GM18951 (cell line): Measurements from ENCODE around the gene ICAM2.
"Not testable (repeated sequence)": the region's sequence is repeated elsewhere in the genome, so short reads cannot be mapped to it uniquely, and the experiment has no call there.

Source experiments
- POLR2A ChIP-seq: IDR thresholded peaks from 4 replicates; pipeline ENCODE4 v1.6.1; 2011; ENCODE audit warnings: mild to moderate bottlenecking; ENCODE audit not compliant: insufficient read length, insufficient read depth; ENCODE audit errors: extremely low read depth
- in situ Hi-C: fragments of 300-500 bp; cut with MboI; formaldehyde crosslinking; loops from one replicate; pipeline ENCODE4 v1.12.0; 2022; ENCODE audit warnings: low sequenced_read_pairs, mixed read lengths, inconsistent platforms; ENCODE audit not compliant: unreplicated experiment

The ICAM2 gene

DNA sequence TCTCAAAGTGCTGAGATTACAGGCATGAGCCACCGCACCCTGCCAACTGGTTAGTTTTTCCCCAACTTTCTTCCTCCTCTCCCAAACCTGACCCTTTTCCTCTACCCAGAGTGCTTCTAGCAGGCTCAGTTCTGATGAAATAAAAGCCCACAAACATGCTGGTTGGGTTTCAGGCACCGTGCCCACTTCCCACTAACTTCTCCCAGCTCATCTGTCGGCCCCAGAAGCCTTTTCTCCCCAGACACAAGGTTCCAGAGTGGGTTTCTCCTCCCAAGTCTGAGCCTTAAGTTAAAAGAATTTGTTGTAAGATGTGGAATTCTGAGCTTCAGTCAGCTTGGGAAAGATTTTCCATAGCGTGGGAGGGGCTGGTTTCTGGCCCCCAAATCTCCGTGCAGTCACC is 36.2 kb downstream of the ICAM2 start:
- TF ChIP-seq POLR2A = no peak
- in situ Hi-C loops = no loop called here

DNA sequence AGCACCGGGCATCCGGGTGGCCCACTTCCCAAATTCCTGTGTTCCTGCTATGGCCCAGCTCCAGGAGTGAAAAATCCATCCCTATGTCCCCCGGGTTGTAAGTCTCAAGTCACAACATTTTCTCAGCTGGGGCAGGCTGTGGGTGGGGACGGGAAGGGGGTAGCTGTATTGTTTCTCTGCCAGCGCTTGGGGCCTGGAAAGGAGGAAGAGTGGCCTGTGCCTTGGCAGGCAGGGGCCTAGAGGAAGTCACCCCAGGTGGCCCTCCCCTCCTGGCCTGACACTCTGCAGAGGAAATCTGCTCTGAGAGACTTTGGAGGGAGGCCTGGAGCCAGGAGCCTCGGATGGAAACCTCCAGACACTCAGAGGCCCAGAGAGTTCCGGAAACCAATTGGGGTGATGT is 37.1 kb downstream of the ICAM2 start:
- in situ Hi-C loops = no loop called here
- no peak for TF ChIP-seq POLR2A

DNA sequence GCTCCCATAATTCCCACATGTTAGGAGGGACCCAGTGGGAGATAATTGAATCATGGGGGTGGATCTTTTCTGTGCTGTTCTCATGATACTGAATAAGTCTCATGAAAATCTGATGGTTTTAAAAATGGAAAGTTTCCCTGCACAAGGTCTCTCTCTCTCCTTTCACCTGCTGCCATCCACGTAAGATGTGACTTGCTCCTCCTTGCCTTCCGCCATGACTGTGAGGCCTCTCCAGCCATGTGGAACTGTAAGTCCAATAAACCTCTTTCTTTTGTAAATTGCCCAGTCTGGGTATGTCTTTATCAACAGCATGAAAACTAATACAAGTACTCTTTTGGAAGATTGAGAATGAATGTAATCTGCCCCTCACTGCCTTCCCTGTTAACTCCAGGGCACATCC is 37.8 kb downstream of the ICAM2 start:
- in situ Hi-C loops = not testable (repeated sequence)

DNA sequence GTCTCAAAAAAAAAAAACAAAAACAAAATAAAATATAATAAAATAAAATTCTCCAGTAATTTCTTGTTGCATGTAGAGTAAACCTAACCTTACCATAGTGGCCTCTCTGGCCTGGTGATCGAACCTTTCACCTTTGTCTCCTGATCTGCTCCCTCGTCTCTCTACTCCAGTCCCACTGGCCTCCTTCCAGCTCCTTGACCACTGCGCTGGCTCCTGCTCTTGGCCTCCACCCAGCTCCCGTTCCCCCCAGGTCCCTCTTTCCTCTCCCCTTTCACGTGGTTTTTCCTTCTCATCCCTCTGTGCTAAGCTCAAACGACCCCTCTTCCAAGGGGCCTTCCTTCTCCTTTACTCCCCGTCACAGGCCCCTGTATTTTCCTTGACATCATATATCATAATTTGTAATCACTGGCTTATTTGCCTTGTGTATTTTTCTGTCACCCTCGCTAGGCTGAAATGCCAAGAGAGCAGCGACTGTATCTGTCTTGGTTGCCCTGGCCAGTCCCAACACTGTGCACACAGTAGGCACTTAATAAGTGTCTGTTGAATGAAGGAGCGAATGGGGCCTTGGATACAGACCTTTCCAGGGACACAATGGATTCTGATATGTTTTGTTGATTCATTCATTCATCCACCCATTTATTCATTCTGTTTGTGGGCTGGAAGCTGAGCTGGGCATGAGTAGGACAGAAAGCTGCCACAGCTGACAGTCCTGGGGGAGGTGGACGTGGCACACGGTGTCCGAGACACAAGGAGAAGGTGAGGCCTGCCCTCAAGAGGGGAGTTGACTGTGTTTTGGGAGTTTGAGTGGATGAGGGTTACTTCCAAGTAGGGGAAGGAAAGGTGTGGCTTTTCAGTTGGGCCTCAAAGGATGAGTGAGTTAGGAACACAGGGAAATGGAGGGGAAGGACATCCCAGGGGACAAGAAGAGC is 41.9 kb downstream of the ICAM2 start:
- in situ Hi-C loops = no loop called here

DNA sequence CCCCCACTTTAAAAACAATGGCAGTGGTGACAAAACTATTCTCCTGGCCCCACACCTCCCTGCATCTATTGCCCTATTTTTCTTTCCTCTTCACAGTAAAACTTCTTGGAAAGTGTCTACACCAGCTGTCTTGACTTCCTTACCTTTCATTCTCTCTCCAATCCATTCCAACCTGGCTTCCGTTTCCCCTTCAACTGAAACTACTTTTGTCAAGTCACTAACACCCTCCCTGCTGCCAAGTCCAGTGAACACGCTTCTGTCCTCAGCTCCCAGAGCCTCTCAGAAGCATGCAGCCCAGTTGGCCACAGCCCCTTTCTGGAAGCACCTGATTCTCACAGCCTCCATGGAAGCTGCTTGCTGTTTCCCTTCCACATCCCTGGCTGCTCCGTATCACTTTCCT is 43.7 kb downstream of the ICAM2 start:
- TF ChIP-seq POLR2A = no peak
- in situ Hi-C loops = no loop called here

More for the DNA sequence above, 41.9 kb downstream of the ICAM2 start:
- TF ChIP-seq POLR2A = no peak

DNA sequence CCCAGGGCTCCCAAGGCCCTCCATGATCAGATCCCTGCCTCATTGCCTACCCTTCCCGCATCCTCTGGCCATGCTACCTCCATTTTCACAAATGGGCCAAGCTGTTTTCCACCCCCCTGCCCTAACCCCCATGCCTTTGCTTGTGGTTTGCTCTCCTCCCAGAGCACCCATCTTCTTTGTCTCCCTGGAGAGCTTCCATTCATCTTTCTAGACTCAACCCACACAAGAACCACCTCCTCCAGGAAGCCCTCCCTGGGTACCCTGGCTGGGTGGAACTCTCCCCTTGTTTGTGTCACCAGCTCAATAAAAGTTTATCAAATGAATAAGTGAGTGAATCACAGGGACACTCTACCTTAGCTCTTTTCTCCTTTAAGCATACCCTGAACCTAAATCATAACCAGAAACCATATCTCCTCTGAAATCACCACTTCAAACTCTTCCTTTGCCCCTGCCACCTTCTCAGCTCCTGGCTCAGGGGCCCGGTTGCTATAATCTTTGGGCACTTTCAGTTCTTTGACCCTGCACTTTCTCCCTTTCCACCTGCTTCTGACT is 44.8 kb downstream of the ICAM2 start:
- in situ Hi-C loops = no loop called here
- TF ChIP-seq POLR2A = no peak

DNA sequence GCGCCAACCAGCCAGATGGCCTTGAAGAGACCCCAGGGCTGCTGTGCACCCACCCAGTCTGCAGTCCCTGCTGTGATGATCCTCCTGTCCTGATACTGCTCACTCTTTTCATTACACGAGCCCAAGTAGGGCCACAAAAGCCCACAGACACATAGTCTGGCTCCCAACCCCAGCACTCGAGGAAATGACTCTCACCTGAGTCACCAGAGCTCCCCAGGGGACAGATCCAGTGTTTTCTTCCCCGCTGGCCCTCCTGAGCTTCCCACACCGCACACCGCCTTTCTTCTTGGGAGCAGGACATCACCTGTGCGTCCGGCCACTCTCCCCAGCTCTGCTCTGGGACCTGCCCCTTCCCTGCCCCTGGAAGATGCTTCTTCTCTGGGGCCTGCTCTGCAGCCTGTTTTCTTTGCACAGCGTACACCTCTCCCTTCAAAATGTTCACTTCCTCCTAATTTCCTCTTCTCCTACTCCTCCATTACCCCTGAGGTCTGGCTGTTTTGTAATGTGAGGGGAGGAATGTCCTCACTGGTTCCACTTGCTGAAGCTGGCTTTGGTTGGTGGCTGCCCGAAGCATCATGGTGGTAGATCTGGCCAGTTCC is 45.7 kb downstream of the ICAM2 start:
- in situ Hi-C loops = no loop called here
- TF ChIP-seq POLR2A = no peak

DNA sequence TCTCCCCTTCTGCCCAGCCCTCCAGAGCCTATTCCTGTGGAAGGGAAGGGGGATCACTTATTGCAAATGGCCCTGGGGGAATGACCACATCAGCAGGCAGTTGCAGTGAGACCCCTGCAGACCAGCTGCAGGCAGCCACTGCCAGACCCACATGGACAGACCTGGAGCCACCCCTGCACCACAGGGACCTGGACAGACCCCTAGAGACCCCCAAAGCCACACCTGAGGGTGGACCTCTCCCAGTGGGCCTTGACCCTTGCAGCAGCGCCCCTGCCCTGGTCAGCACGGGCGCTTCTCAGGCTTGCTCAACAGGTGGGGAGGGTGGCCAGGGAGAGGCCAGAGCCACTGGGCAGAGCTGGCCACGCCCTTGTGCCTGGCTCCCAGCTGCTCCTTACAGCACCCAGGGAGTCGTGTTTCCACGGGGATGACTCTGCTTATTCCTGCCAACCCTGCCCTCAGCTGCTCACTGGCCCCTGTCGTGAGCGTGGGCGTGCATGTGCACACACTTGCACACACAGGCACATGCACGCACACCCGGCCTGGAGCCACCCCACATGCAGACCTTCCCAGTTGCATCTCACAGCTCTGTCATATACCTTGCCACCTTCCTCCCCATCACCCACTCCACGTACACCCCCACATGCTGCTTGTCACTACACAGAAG is 46.4 kb downstream of the ICAM2 start:
- in situ Hi-C loops = no loop called here
- TF ChIP-seq POLR2A = no peak

DNA sequence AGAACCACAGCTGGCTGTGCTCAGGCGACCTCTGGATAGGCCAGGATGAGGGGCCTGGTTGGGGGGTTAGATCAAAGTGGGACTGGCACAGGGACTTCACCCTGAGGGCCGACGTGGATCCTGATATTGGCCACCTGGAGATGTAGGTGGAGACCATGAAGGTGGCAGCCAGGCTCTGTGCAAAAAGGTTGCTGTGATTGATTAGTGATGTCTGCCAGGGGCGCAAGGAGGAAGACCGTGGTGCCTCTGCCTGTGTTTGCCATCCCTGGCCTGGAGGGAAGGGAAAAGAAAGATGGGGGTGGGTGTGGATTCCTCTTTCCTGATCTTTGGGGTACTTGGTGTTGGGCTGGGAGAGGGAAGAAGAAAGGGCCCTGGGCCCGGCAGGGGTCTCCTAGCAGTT is 47.2 kb downstream of the ICAM2 start:
- TF ChIP-seq POLR2A = no peak
- in situ Hi-C loops = no loop called here

DNA sequence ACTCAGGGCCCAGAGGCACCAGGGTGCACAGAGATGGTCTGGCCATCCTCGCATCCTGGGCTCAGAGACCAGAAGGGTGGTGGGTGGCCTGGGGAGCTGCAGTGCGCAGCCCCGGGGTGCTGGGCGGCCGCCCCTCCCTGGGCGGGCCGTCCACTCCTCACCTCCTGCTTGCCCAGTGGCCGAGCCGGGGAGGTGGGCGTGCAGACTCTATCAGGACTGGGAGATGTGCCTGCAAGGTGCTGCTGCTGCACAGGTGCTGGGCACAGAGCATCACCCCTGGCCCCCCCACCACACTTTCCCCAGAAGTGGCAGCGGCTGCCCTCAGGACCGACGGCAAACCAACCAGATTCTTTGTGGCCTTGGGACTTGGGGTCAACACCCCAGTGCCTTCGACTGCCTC is 47.6 kb downstream of the ICAM2 start, which contains the start of gene SCN4A:
Gene SCN4A, minus strand, starts transcription at position 123 of the 400 bp plus-strand sequence. Its CDS starts 77 bp downstream, at position 46.
- in situ Hi-C loops = no loop called here
- no peak for TF ChIP-seq POLR2A

DNA sequence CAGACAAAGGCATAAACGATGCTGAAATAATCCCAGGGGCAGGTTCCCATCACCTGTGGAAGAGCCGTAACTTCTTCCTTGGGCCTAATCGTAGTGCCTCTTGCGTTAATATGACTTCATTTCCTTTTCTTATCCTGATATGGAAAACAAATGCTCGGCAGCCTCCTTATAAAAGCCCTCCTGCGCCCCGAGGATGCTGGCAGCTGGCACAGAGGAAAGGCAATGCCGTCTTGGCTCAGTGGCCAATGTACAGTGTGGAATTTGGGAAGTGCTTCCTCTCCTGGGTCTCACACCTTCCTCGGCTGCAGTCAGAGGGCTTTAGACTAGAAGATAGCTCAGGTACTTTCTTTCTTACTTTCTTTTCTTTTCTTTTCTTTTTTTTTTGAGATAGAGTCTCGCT is 51.2 kb downstream of the ICAM2 start:
- no peak for TF ChIP-seq POLR2A
- in situ Hi-C loops = no loop called here

DNA sequence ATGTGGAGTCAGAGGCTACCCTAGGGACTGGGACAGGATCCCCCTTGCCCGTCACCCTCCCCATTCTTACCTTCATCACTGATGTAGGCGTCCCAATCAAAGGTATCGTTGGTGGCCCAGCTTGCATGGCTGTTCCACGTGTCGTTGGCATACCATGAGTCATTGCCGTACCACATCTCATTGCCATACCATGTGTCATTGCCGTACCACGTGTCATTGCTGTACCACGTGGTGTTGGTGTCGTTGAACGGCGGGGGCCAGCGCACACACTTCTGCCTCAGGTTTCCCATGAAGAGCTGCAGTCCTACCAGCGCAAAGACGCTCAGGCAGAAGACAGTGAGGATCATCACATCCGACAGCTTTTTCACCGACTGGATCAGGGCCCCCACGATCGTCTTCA is 52.5 kb downstream of the ICAM2 start:
- no peak for TF ChIP-seq POLR2A
- in situ Hi-C loops = no loop called here

DNA sequence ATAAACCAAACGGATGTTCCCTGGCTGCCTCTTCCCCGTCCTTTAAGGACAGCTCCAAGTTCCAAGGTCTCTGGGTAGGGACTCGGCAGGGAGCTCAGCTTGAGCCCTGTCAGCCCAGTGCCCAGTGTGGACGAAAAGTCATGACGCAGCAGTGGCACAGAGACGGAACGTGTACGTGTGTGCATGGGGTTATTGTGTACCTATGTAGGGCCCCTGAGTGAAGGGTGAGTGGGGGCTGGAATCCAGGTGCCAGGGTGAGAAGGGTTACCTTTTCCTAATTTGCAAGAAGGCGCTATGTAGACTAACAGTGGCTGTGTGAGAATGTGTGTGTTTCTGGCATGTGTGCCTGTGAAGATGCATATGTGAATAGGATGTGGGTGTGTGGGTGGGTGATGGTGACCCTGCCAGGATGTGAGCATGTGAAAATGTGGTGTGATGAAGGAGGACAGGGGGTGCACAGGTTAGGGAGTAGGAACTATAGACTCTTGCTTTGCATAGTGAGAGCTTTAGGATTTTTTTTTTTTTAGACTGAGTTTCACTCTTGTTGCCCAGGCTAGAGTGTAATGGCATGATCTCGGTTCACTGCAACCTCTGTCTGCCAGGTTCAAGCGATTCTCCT is 53.7 kb downstream of the ICAM2 start:
- in situ Hi-C loops = no loop called here
- TF ChIP-seq POLR2A = no peak
